Mammary epithelial cell (primary cell): ENCODE results near the gene SUMF1.

Experiments
- CTCF ChIP-seq, 2 donors: IDR thresholded peaks in 1 of 2; conservative IDR thresholded peaks in 1 of 2; 2 replicates each; pipeline ENCODE4 v1.5.1; 2011 to 2012; ENCODE audit warnings: inconsistent platforms in 2 of 2, low read length in 2 of 2, mild to moderate bottlenecking in 2 of 2, control low read depth in 1 of 2, low read depth in 1 of 2; ENCODE audit not compliant: insufficient read depth in 1 of 2; ENCODE audit errors: extremely low read depth in 1 of 2
- EZH2 ChIP-seq: IDR thresholded peaks from 2 replicates; pipeline ENCODE4 v1.6.1; 2012; ENCODE audit warnings: low read length, inconsistent platforms, borderline replicate concordance

DNA sequence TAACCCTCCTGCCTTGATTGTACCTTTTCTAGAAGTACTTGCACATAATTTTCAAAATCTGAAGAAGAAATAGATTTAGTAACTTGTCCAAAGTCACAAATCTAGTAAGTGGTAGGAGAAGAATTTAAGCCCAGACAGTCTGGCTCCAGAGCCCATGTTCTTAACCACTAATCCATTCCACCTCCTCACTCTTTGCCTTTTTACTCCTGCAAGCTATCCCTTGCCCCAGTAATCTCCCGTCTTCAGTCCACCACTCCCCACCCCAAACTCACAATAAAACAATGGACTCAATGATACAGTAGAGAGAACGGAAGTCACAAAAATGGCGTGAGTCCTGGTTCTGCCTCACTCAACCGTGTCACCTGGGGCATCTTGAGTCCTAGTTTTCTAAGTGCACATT is 115.2 kb downstream of the SUMF1 start:
- TF ChIP-seq EZH2 (no peak), CTCF (conservative IDR thresholded peaks at IDR 0.05 in 1 of 2, IDR thresholded peaks at IDR 0.05 in 1 of 2; ENCODE audit: extremely low read depth in 1 of 2, insufficient read depth in 1 of 2, low read depth in 1 of 2, low read length in 2 of 2) (no peak)
